GM23248 (cell line): Measurements from ENCODE around the gene RASA3.

Experiments
- EZH2 ChIP-seq: fragments of 200-600 bp; sonication (generic); IDR thresholded peaks from 2 replicates; pipeline ENCODE4 v1.6.1; 2018; ENCODE audit warnings: antibody characterized with exemption, mild to moderate bottlenecking; ENCODE audit not compliant: insufficient read depth, poor library complexity, severe bottlenecking
- EZH2phosphoT487 ChIP-seq: fragments of 200-600 bp; sonication (generic); IDR thresholded peaks from 2 replicates; pipeline ENCODE4 v1.6.1; 2018; ENCODE audit warnings: antibody characterized with exemption, moderate library complexity, mild to moderate bottlenecking, low read depth; ENCODE audit not compliant: insufficient read depth

DNA sequence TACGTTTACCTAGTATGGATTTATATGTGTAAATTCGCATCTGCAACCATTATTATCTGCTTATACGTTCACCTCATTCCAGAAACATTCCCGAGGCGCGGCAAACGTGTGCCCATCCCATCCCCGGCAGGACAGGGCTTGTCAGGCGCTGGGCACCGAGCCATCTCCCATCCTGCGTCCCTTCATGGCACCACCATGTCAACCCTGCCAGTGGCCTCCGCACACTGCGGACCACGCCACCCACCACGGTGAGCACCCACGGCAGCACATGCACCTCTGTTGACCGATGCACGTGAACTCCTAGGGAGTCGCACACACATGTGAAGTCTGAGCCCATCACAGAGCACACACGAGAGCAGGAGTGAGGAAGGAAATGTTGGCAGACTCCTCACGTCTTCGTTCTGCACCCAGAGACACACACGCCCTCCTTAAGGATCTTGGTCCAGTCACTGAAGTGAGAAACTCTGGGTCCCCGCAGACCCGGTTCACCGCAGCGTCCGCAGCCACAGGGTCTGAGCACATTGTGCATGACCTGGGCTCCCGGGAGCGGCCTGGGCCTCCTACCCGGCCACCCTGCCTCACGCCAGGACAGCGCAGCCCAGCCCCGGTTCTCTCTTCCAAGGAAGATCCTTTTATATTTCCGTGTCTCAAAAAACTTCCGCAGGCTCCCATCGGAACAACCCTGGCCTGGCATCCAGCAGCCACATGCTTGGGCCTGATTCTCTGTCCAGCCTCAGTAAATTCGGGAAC lies 90.2 kb downstream of the RASA3 start:
- no peak for TF ChIP-seq EZH2phosphoT487
- no peak for TF ChIP-seq EZH2
